Left colon (tissue), 2 donors: ENCODE measurements around the gene MMAA. TPM values are rescaled to one million over a fixed set of nuclear protein-coding genes. Genes with fewer than 3 reads are reported as not detected.
"Not testable (repeated sequence)": the region's sequence is repeated elsewhere in the genome, so short reads cannot be mapped to it uniquely, and the experiment has no call there.

Source experiments
- ATAC-seq: fragments of 200-7000 bp; cut with Tn5 transposase; one replicate; pipeline ENCODE4 v1.9.1; 2020; ENCODE audit warnings: mild to moderate bottlenecking, moderate library complexity
- DNase-seq, 2 donors: peaks; one replicate each; pipeline ENCODE4 v3.0.0-alpha.2; 2020
- intact Hi-C, 2 donors: fragments of 100-400 bp; cut with DNase I in 1 of 2; cut with micrococcal nuclease in 1 of 2; formaldehyde crosslinking; loops; one replicate each; pipeline versions ENCODE4 v1.11.2 to v1.14.0; 2022; cut with DNase I, micrococcal nuclease
- long read RNA-seq: library from polyadenylated mRNA; unstranded; transcript quantifications from one replicate; pipeline ENCODE4 v2.0.0, GENCODE V29; 2021
- total RNA-seq, 2 donors: library from RNA; stranded (reverse); fragmentation: NEBNext Ultra II Directional; extraction: Animal tissue kit (Norgen Biotek cat#: 25700); gene quantifications; one replicate each; pipeline ENCODE4 v1.2.1, GENCODE V29; 2021
- donor health status: DM: no; HTN: no; CAD: no.
- donor health status: DM: yes; HTN: yes; CAD: no.

Gene MMAA
- total RNA-seq = 10 to 100 TPM; 15.0 to 18.3 TPM
- long read RNA-seq, full-length matches to known transcripts = 11 of 20 reads
- long read RNA-seq, partial matches to known transcripts = 6 of 20 reads
- long read RNA-seq, other reads (novel, unspliced or antisense) = 3 of 20 reads

DNA sequence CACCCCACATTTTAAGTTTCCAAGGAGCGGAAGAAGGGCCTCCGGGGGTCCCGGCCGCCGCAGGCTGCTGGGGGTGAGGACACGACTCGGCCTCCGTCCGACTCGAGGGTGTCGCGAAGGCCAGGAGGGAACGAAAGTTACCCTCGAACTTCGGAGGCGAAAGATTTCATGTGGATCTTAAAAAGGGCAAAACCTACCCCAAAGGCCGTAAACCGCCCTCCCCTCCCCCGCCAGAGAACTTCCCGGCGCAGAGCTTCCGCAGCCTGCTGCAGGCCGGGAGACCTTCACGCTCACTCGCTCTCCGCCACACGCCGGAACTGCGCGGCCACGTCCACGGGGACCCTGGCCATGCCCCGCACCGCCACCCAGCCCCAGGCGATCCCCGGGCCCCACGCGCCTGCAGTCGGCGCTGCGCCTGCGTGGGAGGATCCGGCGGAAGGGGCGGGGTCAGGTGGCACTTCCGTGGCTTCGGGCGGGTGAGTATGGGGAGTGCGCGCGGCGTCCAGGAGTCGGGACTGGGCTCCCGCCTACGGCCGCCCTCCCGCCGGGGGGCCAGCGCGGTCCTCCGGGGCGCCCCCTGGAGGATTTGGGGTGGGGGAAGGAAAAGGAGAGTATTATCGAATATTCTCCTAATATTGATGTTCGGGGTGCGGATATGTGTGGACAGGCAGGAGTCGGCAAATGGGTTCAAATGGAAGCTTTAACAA is at the start of gene MMAA:
Gene MMAA, plus strand, starts transcription at position 454 of the 707 bp plus-strand sequence. CDS start 19,755 bp downstream, outside the sequence.
- intact Hi-C loops = loop anchor here (10.0 kb wide), 2 partner anchors 124 to 384 kb away; no protein-coding TSS in a partner anchor
- ATAC-seq = peak; percentile 98

DNA sequence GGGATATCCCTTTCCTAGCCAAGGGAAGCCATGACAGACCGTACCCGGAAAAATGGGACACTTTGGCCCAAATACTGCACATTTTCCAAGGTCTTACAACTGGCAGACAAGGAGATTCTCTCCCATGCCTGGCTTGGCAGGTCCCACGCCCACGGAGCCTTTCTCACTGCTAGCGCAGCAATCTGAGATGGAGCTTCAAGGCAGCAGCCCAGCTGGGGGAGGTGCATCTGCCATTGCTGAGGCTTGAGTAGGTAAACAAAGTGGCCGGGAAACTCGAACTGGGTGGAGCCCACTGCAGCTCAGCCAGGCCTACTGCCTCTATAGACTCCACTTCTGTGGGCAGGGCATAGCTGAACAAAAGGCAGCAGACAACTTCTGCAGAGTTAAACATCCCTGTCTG is 44.6 kb upstream of the MMAA start:
- ATAC-seq, DNase-seq, intact Hi-C loops: not testable (repeated sequence)

More for the DNA sequence above, at the start of gene MMAA:
- peak; percentile 95 to 97 for DNase-seq

DNA sequence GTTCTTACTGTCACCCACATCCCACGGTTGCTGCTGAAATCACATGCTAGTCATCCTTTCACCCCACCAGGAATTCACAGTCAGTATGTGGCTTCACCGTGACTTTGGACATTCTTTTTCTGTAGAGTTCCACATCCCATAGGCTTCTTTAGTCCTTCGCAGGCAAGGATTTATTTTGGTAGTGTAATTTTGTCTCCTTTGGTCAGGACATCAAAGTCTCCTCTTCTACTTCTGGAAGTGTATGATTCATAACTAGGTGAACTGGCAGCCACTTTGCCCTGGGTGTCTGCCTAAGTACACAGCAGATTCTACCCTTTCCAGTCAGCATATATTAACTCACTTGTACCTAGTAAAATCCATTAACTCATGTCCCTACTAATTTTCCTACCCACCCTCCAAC is 38.3 kb upstream of the MMAA start:
- intact Hi-C loops = no loop called here
- no peak for DNase-seq
- ATAC-seq = no peak

DNA sequence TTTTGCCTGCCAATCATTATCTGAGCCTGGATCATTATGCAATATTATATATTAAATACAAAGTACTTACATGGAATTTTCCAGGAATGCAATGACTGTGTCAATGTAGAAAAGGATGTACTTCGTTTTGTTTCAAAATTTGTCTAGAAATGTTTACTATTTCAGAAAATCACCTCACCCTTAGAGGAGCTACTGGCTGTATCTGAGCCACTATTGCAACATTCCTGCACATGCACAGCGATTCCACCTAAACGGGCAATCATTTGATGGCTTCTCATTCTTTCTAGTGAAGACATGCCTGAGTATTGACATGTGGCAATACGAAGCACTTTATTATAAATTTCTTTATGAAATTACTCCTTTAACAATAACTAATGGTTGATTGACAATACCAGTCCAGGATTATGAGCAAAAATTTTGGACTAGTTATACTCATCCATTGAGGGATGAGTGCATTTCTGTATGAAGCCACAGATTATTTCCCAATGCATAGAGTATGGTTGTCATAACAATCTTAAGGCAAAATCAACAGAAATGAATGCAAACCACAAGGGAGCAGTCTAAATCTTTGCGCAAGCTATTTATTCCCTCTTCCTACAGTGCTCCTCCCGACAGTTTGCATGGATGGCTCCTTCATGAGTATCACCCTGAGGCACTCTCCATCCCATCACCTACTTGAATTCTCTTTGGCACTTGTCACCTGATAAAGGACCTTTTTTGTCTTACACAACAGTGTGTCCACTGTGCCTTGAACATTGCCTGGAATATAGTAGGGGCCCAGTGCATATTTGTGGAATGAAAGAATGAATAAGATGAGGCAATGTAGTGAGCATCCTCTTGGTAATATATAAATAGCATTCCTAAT is 35.8 kb upstream of the MMAA start:
- DNase-seq (no peak), ATAC-seq (no peak)
- intact Hi-C loops = no loop called here

DNA sequence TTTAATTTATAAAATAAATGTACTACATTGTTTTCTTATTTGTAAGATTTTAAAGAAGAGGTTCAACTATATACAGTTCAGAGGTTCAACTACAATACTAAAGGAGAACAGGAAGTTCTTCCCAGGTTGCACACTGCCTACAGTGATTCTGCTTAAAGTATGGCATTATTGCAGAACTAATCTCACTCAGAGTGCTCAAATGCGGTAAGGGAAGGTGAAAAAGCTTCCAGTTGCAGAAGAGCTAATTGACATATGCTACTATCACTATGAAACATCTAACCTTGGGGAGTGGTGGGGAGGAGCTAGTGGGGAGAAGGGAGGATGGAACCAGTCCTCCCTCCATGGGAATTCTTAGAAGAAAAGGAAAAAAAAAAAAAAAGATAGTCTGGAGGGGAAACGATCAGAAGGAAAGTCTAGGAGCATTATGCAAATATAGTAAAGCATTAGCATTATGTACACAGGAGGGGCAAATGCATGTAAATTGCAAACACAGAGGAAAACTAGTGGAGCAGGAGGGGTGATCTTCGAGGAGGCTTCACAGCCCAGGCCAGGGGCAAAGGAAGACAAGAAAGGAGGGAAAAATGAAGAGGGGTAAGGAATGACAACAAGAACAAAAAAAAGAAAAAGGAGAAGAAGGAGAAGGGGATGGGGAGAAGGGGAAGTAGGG is 32.0 kb upstream of the MMAA start:
- ATAC-seq (no peak), DNase-seq (no peak)
- intact Hi-C loops = no loop called here

DNA sequence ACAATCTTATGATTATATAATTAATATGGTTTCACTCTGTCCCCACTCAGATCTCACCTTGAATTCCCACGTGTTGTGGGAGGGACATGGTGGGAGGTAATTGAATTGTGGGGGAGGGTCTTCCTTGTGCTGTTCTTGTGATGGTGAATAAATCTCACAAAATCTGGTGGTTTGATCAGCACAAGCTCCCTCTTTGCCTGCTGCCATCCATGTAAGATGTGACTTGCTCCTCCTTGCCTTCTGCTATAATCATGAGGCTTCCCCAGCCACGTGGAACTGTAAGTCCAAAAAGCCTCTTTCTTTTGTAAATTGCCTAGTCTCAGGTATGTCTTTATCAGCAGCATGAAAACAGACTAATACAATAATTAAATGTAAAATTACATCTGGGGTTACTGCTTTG is 29.8 kb upstream of the MMAA start:
- intact Hi-C loops, DNase-seq, ATAC-seq: not testable (repeated sequence)

DNA sequence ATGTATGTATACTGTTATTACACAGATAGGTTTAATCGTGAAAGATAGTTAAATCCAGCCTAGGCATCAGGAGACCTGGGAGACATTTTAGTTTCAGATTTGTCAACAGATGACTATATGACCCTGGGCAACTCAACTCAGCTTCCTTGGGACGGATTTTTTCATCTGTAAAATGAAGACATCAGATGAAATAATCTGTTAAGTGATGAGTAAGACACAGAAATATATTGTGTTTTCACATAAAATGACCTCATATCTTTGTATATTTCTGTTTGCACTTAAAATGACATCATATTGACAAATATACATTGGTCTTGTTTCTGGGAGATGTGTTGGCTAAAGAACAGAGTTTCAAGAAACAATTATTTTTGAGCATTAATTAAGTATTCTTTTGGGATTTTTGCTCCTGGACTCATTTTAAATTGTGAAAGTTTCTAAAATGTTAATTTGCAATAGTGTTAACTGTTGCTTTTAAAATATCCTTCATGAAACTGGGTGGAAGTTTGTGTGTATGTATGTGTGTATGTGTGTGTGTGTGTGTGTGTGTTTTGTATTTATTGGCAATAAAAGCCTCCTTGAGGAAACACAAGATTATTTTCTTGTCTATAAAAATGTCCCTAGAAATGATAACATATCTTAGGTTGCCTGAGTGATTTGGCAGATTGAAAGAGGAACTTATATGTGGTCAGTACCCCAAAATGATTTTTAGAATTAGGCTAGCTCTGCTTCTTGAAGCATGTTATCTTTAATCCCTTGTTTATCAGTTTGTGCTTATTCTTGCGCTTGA is 29.1 kb upstream of the MMAA start:
- intact Hi-C loops = no loop called here
- DNase-seq (no peak), ATAC-seq (no peak)

DNA sequence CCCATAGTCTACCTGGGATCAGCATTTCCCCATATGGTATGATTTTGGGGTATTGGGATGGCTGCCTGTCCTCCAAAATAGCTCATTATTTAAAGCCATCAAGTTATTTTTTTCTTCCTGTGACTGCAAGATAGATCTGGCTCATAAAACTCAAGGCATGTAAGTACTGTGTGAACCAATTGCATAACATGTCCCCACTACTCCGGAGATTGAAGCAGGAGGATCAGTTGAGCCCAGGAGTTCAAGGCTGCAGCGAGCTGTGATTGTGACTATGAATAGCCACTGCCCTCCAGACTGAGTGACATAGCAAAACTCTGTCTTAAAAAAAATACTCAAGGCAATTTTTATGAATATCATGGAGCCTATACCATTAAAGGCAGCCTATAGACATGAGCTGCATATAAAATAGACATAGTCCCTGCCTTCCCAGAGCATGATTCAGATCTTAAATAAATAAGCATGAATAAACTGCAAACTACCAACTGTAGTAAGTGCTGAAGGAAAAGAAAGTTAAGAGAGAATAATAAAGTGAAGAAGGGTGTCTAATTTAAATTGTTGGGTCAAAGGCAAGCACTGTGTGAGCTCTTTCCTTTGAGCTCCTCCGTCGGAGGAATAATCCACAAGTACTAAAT is 16.9 kb upstream of the MMAA start:
- DNase-seq (no peak), ATAC-seq (no peak)
- intact Hi-C loops = no loop called here

DNA sequence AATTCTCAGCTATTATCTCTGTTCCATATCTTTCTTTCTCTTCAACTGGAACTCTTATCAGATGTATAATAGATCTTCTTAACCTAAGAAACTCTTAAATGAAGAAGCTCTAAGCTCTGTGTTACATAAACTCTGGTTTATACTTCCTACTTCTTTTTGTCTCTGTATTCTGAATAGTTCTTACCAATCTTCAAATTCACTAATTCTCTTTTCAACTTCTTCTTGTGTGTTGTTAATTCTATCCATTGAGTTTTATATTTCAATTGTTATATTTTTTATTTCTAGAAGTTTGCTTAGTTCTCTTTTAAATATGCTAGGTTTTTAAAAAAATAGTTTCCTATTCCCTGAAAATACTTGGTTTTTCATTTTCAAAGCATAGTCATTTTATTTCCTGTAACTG is 13.2 kb upstream of the MMAA start:
- intact Hi-C loops = loop anchor here in 1 of 2 donors (5.0 kb wide), 1 partner anchor 374 kb away; no protein-coding TSS in a partner anchor

DNA sequence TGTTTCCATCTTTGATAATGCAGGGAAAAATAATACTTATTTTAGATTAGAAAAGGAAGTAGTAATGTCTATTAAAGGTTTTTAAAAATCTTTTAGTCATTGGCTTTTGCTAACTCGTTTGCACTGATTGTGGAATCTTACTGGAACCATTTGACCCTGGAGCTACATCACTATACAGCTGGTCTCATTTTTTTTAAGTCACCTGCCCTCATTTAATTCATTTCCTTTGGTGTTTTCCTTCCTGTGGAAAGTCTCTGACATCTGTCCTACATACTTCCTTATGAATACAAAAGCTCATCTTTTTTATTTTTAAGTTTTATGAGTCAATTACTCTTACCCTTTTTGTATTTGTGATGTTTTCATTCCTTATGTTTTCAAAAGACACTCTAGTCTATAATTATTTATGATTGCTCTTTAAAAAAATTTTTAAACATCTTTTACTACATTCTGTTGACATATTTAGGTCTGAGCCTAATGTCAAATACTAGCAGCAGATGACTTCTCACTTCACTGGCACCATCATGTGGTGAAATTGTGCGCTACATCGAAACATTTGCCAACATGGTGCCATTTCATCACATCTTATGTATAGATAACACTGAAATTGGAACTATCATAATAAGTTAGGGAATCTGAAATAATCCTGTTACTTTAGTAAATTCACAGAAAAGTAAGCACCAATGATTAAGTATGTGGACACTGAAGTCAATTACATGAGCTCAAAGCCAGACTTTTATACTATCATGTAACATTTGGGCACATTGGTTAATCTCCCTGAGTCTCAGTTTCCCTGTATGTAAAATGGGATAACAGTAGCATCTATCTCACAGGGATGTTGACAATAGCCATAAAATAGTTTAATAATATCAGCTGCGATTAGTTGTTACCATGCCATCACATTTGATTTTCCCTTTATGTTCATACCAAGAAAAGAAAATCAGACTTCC is 9.4 kb upstream of the MMAA start:
- ATAC-seq (peak; percentile 74), DNase-seq (peak; percentile 35 to 72)
- intact Hi-C loops = loop anchor here (5.0 to 10.0 kb wide), 3 partner anchors 115 to 377 kb away; no protein-coding TSS in a partner anchor

More for the DNA sequence above, 13.2 kb upstream of the MMAA start:
- ATAC-seq (no peak), DNase-seq (no peak)

DNA sequence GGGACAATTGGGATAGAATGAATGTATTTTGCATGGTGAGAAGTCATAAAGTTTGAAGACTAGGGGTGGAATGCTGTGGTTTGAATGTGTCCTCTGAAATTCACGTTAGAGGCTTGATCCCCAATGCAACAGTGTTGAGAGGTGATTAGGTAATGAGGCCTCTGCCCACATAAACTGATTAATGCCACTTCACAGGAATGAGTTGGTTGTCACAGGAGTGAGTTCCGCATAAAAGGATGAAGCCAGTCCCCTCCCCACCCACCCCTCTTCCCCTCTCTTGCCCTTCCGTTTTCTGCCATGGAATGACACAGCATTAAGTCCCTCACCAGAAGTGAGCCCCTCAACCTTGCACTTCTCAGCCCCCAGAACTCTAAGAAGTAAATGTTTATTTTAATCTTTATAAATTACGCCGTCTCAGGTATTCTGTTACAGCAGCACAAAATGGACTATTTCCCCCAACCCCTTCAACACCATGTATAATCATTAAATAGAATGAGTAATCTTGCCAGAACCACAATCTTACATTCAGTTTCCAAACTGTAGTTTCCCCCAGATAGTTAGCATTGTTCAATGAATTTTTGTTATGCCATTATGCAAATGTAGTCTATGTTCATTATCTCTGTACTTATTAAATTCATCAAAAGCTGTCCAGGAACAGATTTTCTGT is 5.5 kb upstream of the MMAA start:
- intact Hi-C loops = loop anchor here (10.0 kb wide), 2 partner anchors 119 to 379 kb away; no protein-coding TSS in a partner anchor
- DNase-seq = no peak
- ATAC-seq = no peak

DNA sequence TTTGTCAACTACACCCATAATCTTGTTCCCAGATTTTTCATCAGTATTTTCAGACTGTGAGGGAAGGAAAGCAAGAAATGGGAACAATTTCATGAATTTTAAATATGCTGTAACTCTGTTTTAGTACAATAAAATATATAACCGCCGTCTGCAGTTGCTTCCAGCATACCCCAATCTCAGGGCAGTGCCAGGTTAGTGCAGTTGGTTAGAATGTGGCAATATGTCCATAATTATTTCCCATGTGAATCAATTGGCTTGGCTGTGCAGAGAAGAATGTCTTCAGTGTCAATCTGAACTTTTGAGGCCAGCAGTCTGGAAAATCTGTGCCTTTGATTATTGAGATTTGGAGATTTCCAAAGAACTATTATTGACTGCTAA is 5.0 kb upstream of the MMAA start:
- DNase-seq (no peak), ATAC-seq (no peak)
- intact Hi-C loops = loop anchor here (10.0 kb wide), 2 partner anchors 119 to 379 kb away; no protein-coding TSS in a partner anchor

DNA sequence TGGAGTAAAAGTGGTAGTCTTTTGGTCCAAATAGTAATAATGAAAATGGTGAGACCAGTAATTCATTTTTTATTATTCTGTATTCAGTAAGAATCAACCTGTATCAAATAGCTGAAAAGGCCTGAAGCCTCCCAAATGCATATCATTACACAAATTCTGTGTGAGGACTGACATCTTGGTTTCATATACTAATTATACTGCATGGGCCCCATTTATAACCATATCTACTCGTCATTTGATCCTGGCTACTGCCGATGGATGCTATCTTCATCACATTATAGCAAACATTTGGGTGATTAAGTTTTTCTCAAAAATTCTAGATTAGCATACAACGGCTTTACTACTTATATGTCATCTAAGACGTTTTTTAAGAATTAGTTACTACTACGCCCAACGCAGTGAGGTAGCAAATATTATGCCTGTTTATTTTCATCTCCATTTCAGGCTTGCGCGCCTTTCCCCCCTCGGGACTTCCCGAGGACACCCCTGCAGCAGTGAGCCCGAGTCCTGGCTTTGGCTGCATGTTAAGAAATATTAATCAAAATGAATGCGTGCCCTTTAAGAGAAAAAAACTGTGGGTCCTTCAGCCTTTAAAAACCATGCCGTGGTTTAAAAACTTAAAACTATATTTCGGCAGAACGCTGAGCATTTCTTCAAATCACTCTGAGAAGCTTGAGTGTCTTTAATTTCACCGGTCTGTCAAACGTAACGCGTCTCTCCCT is 814 bp upstream of the MMAA start:
- ATAC-seq (no peak), DNase-seq (peak in 1 of 2 donors; percentile 25)
- intact Hi-C loops = loop anchor here (10.0 kb wide), 2 partner anchors 124 to 384 kb away; no protein-coding TSS in a partner anchor

DNA sequence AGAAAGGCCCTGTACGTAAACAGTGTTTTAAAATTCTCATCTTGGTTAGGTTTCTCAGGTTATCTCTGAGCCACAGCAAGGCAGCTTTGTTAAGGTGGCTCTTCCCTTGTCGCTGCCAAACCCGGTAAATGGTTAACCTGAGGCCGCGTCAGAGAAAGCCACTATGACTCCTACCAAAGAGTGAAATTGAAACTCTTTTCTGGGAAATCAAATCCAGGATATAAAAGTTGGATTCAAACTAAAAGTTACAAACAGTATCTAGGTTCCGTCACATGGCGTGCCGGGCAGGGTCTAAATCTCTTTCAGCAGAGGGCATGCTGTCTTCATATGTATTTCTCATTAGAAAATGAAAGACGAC is 433 bp downstream of the MMAA start:
- intact Hi-C loops = loop anchor here (10.0 kb wide), 2 partner anchors 125 to 385 kb away; no protein-coding TSS in a partner anchor
- peak; percentile 81 to 82 for DNase-seq
- peak; percentile 88 for ATAC-seq

DNA sequence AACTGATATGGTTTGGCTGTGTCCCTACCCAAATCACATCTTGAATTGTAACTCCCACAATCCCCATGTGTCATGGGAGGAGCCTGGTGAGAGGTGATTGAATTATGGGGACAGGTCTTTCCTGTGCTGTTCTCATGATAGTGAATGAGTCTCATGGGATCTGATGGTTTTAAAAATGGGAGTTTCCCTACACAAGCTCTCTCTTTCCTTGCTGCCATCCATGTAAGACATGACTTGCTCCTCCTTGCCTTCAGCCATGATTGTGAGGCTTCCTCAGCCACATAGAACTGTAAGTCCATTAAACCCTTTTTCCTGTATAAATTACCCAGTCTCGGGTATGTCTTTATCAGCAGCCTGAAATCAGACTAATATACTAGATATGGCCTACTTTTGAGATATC is 2.9 kb downstream of the MMAA start:
- ATAC-seq, intact Hi-C loops, DNase-seq: not testable (repeated sequence)
